IMR-90 (cell line): ENCODE measurements around the gene ATP7A. TPM values are rescaled to one million over a fixed set of nuclear protein-coding genes. Genes with fewer than 3 reads are reported as not detected.

Source experiments
- ATAC-seq: fragments of 200-7000 bp; cut with Tn5 transposase; 2 replicates; pipeline ENCODE4 v1.9.1; 2020; ENCODE audit warnings: low read depth, mild to moderate bottlenecking, moderate library complexity
- BruUV-seq: library from RNA; stranded (reverse); fragments of 400-500 nt; replicated peaks from 2 replicates; lab custom pipeline; 2021; lab: Mats Ljungman, UMichigan
- CTCF ChIA-PET: fragments of 300-600 bp; formaldehyde crosslinking; extraction: SDS; loops from one replicate; lab custom pipeline; 2021; ENCODE audit warnings: antibody characterized with exemption; lab: Yijun Ruan, JAX
- POLR2A ChIA-PET: fragments of 300-600 bp; sonication (Branson Sonifier 250); formaldehyde crosslinking; loops from one replicate; lab custom pipeline; 2022; ENCODE audit warnings: antibody characterized with exemption; ENCODE audit not compliant: unreplicated experiment; lab: Charles Lee
- DNase-seq: peaks from one replicate; pipeline ENCODE4 v3.0.0; 2013
- H2AFZ ChIP-seq: replicated peaks from 2 replicates; pipeline ENCODE3; 2013; ENCODE audit warnings: low read length, mild to moderate bottlenecking; ENCODE audit not compliant: poor library complexity
- H2AK5ac ChIP-seq: 2 replicates; pipeline ENCODE4 v1.6.1; 2013; ENCODE audit warnings: low read depth, low read length, inconsistent platforms
- H2AK9ac ChIP-seq: replicated peaks from 2 replicates; pipeline ENCODE3; 2013; ENCODE audit warnings: mild to moderate bottlenecking, low read depth, low read length, moderate library complexity; ENCODE audit not compliant: poor library complexity
- H2BK120ac ChIP-seq: 2 replicates; pipeline ENCODE4 v1.6.1; 2013; ENCODE audit warnings: low read depth, low read length, inconsistent platforms
- H2BK15ac ChIP-seq: 3 replicates; pipeline ENCODE4 v1.6.1; 2013; ENCODE audit warnings: low read depth, low read length, inconsistent platforms
- H2BK20ac ChIP-seq: 2 replicates; pipeline ENCODE4 v1.6.1; 2013; ENCODE audit warnings: low read depth, mild to moderate bottlenecking, inconsistent platforms, low read length, moderate library complexity
- H2BK5ac ChIP-seq: 2 replicates; pipeline ENCODE4 v1.6.1; 2013; ENCODE audit warnings: mild to moderate bottlenecking, low read depth, low read length, inconsistent platforms; ENCODE audit not compliant: poor library complexity, severe bottlenecking
- H3K14ac ChIP-seq: replicated peaks from 2 replicates; pipeline ENCODE4 v1.6.1; 2013; ENCODE audit warnings: low read depth, low read length, inconsistent platforms
- H3K18ac ChIP-seq: 2 replicates; pipeline ENCODE4 v1.6.1; 2013; ENCODE audit warnings: low read depth, low read length, control low read depth
- H3K23ac ChIP-seq: 2 replicates; pipeline ENCODE4 v1.6.1; 2013; ENCODE audit warnings: low read depth, low read length, inconsistent platforms
- H3K27ac ChIP-seq: 2 replicates; pipeline ENCODE4 v1.5.1; 2013; ENCODE audit warnings: mild to moderate bottlenecking, control low read depth, low read length; ENCODE audit not compliant: insufficient read depth
- H3K27me3 ChIP-seq: 2 replicates; pipeline ENCODE4 v1.6.1; 2013; ENCODE audit warnings: low read length; ENCODE audit not compliant: control insufficient read depth, insufficient read depth
- H3K36me3 ChIP-seq: 2 replicates; pipeline ENCODE4 v1.6.1; 2013; ENCODE audit warnings: low read length, mixed read lengths; ENCODE audit not compliant: control insufficient read depth, insufficient read depth
- H3K4ac ChIP-seq: 2 replicates; pipeline ENCODE4 v1.6.1; 2013; ENCODE audit warnings: low read depth, low read length, inconsistent platforms
- H3K4me1 ChIP-seq: 2 replicates; pipeline ENCODE4 v1.6.1; 2013; ENCODE audit warnings: low read length, mixed read lengths; ENCODE audit not compliant: control insufficient read depth, insufficient read depth
- H3K4me2 ChIP-seq: 2 replicates; pipeline ENCODE4 v1.6.1; 2013; ENCODE audit warnings: low read depth, mild to moderate bottlenecking, control low read depth, low read length, moderate library complexity
- H3K4me3 ChIP-seq: 2 replicates; pipeline ENCODE4 v1.5.1; 2013; ENCODE audit warnings: low read depth, mild to moderate bottlenecking, control low read depth, low read length, moderate library complexity; ENCODE audit not compliant: insufficient read depth
- H3K56ac ChIP-seq: 2 replicates; pipeline ENCODE4 v1.6.1; 2013; ENCODE audit warnings: low read length, inconsistent platforms; ENCODE audit not compliant: insufficient read depth; ENCODE audit errors: extremely low read depth
- H3K79me1 ChIP-seq, 2 experiments: 2 replicates each; pipeline ENCODE4 v1.6.1; 2013; ENCODE audit warnings: low read length in 2 of 2, inconsistent platforms in 1 of 2, low read depth in 1 of 2
- H3K9ac ChIP-seq: 2 replicates; pipeline ENCODE4 v1.6.1; 2013; ENCODE audit warnings: low read depth, low read length, control low read depth
- H3K9me1 ChIP-seq: 2 replicates; pipeline ENCODE4 v1.6.1; 2013; ENCODE audit warnings: low read length, inconsistent platforms; ENCODE audit not compliant: insufficient read depth
- H3K9me3 ChIP-seq: 2 replicates; pipeline ENCODE4 v1.6.1; 2013; ENCODE audit warnings: low read length; ENCODE audit not compliant: control insufficient read depth, insufficient read depth
- H4K20me1 ChIP-seq: 2 replicates; pipeline ENCODE4 v1.6.1; 2013; ENCODE audit warnings: low read length, inconsistent platforms; ENCODE audit not compliant: insufficient read depth
- H4K5ac ChIP-seq: 2 replicates; pipeline ENCODE4 v1.6.1; 2013; ENCODE audit warnings: mild to moderate bottlenecking, low read depth, low read length, control low read depth
- H4K8ac ChIP-seq, 2 experiments: 2 replicates each; pipeline ENCODE4 v1.6.1; 2013; ENCODE audit warnings: low read depth in 2 of 2, low read length in 2 of 2, control low read depth in 1 of 2, inconsistent platforms in 1 of 2
- H4K91ac ChIP-seq: 2 replicates; pipeline ENCODE4 v1.6.1; 2013; ENCODE audit warnings: low read depth, low read length, inconsistent platforms; ENCODE audit not compliant: insufficient read depth
- BHLHE40 ChIP-seq: fragments of 150-350 bp; IDR thresholded peaks from 2 replicates; pipeline ENCODE4 v1.6.1; 2016; ENCODE audit warnings: mild to moderate bottlenecking, low read depth, low read length
- CEBPB ChIP-seq: IDR thresholded peaks from 2 replicates; pipeline ENCODE4 v1.6.1; 2012; ENCODE audit warnings: low read depth, low read length, improper control_type of control experiment
- CHD1 ChIP-seq: IDR thresholded peaks from 2 replicates; pipeline ENCODE4 v1.6.1; 2012; ENCODE audit warnings: low read depth, low read length, improper control_type of control experiment
- CTCF ChIP-seq: conservative IDR thresholded peaks from 2 replicates; pipeline ENCODE4 v1.5.1; 2012; ENCODE audit warnings: mild to moderate bottlenecking, low read depth, low read length, improper control_type of control experiment
- ELK1 ChIP-seq: fragments of 150-350 bp; IDR thresholded peaks from 2 replicates; pipeline ENCODE4 v1.6.1; 2016; ENCODE audit warnings: low read depth, mild to moderate bottlenecking, low read length, moderate library complexity, borderline replicate concordance
- FOS ChIP-seq: fragments of 150-350 bp; IDR thresholded peaks from 2 replicates; pipeline ENCODE4 v1.6.1; 2016; ENCODE audit warnings: low read depth, low read length
- MAFK ChIP-seq: IDR thresholded peaks from 2 replicates; pipeline ENCODE4 v1.6.1; 2012; ENCODE audit warnings: low read depth, low read length, improper control_type of control experiment
- MAZ ChIP-seq: IDR thresholded peaks from 2 replicates; pipeline ENCODE4 v1.6.1; 2012; ENCODE audit warnings: low read depth, mild to moderate bottlenecking, low read length, improper control_type of control experiment, moderate library complexity, borderline replicate concordance
- MXI1 ChIP-seq: IDR thresholded peaks from 2 replicates; pipeline ENCODE4 v1.6.1; 2012; ENCODE audit warnings: low read depth, mild to moderate bottlenecking, low read length, moderate library complexity, borderline replicate concordance
- NFE2L2 ChIP-seq: fragments of 150-350 bp; IDR thresholded peaks from 2 replicates; pipeline ENCODE4 v1.6.1; 2016; ENCODE audit warnings: low read depth, mild to moderate bottlenecking, low read length
- POLR2A ChIP-seq: IDR thresholded peaks from 2 replicates; pipeline ENCODE4 v1.6.1; 2012; ENCODE audit warnings: mild to moderate bottlenecking, low read depth, low read length
- RAD21 ChIP-seq: IDR thresholded peaks from 2 replicates; pipeline ENCODE4 v1.6.1; 2012; ENCODE audit warnings: low read length, improper control_type of control experiment
- RCOR1 ChIP-seq: IDR thresholded peaks from 2 replicates; pipeline ENCODE4 v1.6.1; 2012; ENCODE audit warnings: mild to moderate bottlenecking, low read length, improper control_type of control experiment; ENCODE audit not compliant: insufficient replicate concordance
- RFX5 ChIP-seq: IDR thresholded peaks from 2 replicates; pipeline ENCODE4 v1.8.0; 2012; ENCODE audit warnings: low read depth, mild to moderate bottlenecking, low read length, moderate library complexity
- SMC3 ChIP-seq: fragments of 150-350 bp; IDR thresholded peaks from 2 replicates; pipeline ENCODE4 v1.6.1; 2016; ENCODE audit warnings: low read depth, mild to moderate bottlenecking, antibody characterized with exemption, low read length, moderate library complexity
- USF2 ChIP-seq: fragments of 150-350 bp; IDR thresholded peaks from 2 replicates; pipeline ENCODE4 v1.6.1; 2017; ENCODE audit warnings: mild to moderate bottlenecking, antibody characterized with exemption, low read length, low read depth
- WGBS, 2 experiments: methylation state at CpG; one replicate each; pipeline versions ENCODE4 v1.1.5 to v1.1.7; 2013; ENCODE audit warnings: missing lambda C conversion rate in 2 of 2; ENCODE audit not compliant: insufficient read length in 1 of 2; ENCODE audit errors: extremely low coverage in 2 of 2; 5-methylcytosine and 5-hydroxymethylcytosine counted together
- dilution Hi-C: fragments of 300-500 bp; cut with HindIII; formaldehyde crosslinking; loops from one replicate; pipeline ENCODE4 v1.14.3; 2018; ENCODE audit warnings: low sequenced_read_pairs; ENCODE audit not compliant: unreplicated experiment
- in situ Hi-C: fragments of 300-500 bp; cut with MboI; formaldehyde crosslinking; loops from 3 replicates; pipeline ENCODE4 v1.14.3; 2019; ENCODE audit warnings: low sequenced_read_pairs, inconsistent platforms, mixed read lengths
- intact Hi-C: fragments of 100-400 bp; cut with micrococcal nuclease; formaldehyde crosslinking; loops from 2 replicates; pipeline ENCODE4 v1.10.0; 2022
- polyA plus RNA-seq, 3 experiments: library from polyadenylated mRNA; depleted of rRNA; stranded (reverse); fragments of >200 nt; gene quantifications; 2 replicates each; pipeline ENCODE4 v1.2.3, GENCODE V29; 2012; ENCODE audit warnings: low replicate concordance in 1 of 3
- total RNA-seq: library from RNA; depleted of rRNA; stranded (reverse); fragments of >200 nt; gene quantifications from 2 replicates; pipeline ENCODE4 v1.2.3, GENCODE V29; 2012

The ATP7A gene
- total and polyA plus RNA-seq, 2 of the 4 experiments (the other 2 are of a cell fraction): 4.2 to 22.4 TPM

GRCh38 chrX:77949840-77950239, 39.3 kb downstream of the ATP7A start:
- ChIA-PET CTCF (no interaction called here), POLR2A (no interaction called here)
- no peak overlapping the region for H3K4ac ChIP-seq
- no peak overlapping the region for H2BK15ac ChIP-seq
- intact Hi-C loops: no loop called here
- H3K56ac ChIP-seq: no peak overlapping the region
- H3K23ac ChIP-seq: 0 out of 2 replicates have a peak overlapping the region, but pooled peaks have one; percentile 14
- H3K18ac ChIP-seq: no peak overlapping the region
- H3K14ac ChIP-seq: 0 out of 2 replicates have a peak overlapping the region, but pooled peaks have one; percentile 48
- no peaks in the 10 kb centered on the region for H3K36me3 ChIP-seq
- no peak overlapping the region for H3K9ac ChIP-seq
- H4K5ac ChIP-seq: no peak overlapping the region
- no peaks in the 10 kb centered on the region for H3K9me3 ChIP-seq
- H4K8ac ChIP-seq: no peak overlapping the region
- no peaks in the 10 kb centered on the region for H3K9me1 ChIP-seq
- H2AK9ac ChIP-seq: no peak overlapping the region
- no peaks in the 10 kb centered on the region for H4K20me1 ChIP-seq
- WGBS, 2 experiments: no CpG with 5 or more reads among the region's 2 CpGs
- DNase-seq (no peak), ATAC-seq (no peak)
- H2AK5ac ChIP-seq: no peak overlapping the region
- H2AFZ ChIP-seq: no peak overlapping the region
- peaks cover 2% of the 10 kb centered on the region; the same call in 1 of the 2 replicates for H3K4me1 ChIP-seq
- no peak overlapping the region for H2BK20ac ChIP-seq
- dilution Hi-C loops: no loop called here
- H3K27ac ChIP-seq: no peak overlapping the region
- no peak overlapping the region for H3K4me2 ChIP-seq
- H3K79me1 ChIP-seq: peaks cover 0 to 4% of the 10 kb centered on the region in 2 experiments; a peak in 1 of 4 replicates
- in situ Hi-C loops: no loop called here
- H3K4me3 ChIP-seq: no peak overlapping the region
- H2BK5ac ChIP-seq: no peak overlapping the region
- TF ChIP-seq CHD1 (no peak), MXI1 (no peak), RCOR1 (no peak), BHLHE40 (no peak), USF2 (no peak), RAD21 (no peak), ELK1 (no peak), CTCF (no peak), POLR2A (no peak), FOS (no peak), MAFK (no peak), RFX5 (no peak), MAZ (no peak), SMC3 (no peak), CEBPB (no peak), NFE2L2 (no peak)
- H2BK120ac ChIP-seq: no peak overlapping the region
- H3K27me3 ChIP-seq: no peaks in the 10 kb centered on the region
- H4K91ac ChIP-seq: no peak overlapping the region
- no TSS peak for BruUV-seq
